HEK293 (cell line): ENCODE results near the gene TENT4A.

Source experiments
- CTCF ChIP-seq: fragments of 450-650 bp; formaldehyde crosslinking; IDR thresholded peaks from 2 replicates; pipeline ENCODE4 v1.5.1; 2016; ENCODE audit warnings: missing biosample characterization, missing genetic modification characterization
- ELK4 ChIP-seq: IDR thresholded peaks from 2 replicates; pipeline ENCODE4 v1.6.1; 2011; ENCODE audit warnings: mild to moderate bottlenecking, low read depth, low read length, borderline replicate concordance
- PRDM10 ChIP-seq: fragments of 450-650 bp; formaldehyde crosslinking; IDR thresholded peaks from 2 replicates; pipeline ENCODE4 v1.5.1; 2016; ENCODE audit warnings: missing biosample characterization, missing genetic modification characterization
- ZNF555 ChIP-seq: fragments of 450-650 bp; formaldehyde crosslinking; conservative IDR thresholded peaks from 2 replicates; pipeline ENCODE4 v1.5.1; 2017; ENCODE audit warnings: missing biosample characterization, mild to moderate bottlenecking, missing genetic modification characterization, inconsistent platforms
- ZNF792 ChIP-seq: fragments of 450-650 bp; formaldehyde crosslinking; IDR thresholded peaks from 2 replicates; pipeline ENCODE4 v1.5.1; 2016; ENCODE audit warnings: missing biosample characterization, missing genetic modification characterization

- no peak for TF ChIP-seq PRDM10
- TF ChIP-seq ELK4: no peak
- TF ChIP-seq CTCF (tag by site-specific recombination): no peak
- no peak for TF ChIP-seq ZNF555 (tag by site-specific recombination)
- TF ChIP-seq ZNF792 (tag by site-specific recombination): no peak
Observed at GRCh38 chr5:6752236-6752635, 39.0 kb downstream of the TENT4A start.
